NOMO-1 (cell line): ENCODE results near the gene TRIM31.

Experiments
- DNase-seq, 2 experiments: peaks; one replicate each; lab custom pipeline; 2025; ENCODE audit not compliant: unreplicated experiment in 2 of 2; lab: John Stamatoyannopoulos, UW

TRIM31 gene

DNA sequence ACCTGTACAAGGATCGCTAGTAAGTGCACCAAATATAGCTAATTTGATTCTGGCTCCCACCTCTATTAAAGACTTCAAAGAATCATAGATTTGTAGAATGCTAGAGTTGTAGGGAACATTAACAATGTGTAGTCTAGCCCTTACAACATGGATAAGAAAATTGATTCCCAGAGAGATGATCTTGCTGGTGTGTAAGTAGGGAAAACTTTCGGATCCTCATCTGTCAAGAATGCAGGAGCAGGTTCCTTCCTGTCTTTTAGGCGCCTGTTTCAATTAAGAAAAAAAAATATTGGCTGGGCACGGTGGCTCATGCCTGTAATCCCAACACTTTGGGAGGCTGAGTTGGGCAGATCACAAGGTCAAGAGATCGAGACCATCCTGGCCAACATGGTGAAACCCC is 25.0 kb downstream of the TRIM31 start:
- DNase-seq, result no peak

DNA sequence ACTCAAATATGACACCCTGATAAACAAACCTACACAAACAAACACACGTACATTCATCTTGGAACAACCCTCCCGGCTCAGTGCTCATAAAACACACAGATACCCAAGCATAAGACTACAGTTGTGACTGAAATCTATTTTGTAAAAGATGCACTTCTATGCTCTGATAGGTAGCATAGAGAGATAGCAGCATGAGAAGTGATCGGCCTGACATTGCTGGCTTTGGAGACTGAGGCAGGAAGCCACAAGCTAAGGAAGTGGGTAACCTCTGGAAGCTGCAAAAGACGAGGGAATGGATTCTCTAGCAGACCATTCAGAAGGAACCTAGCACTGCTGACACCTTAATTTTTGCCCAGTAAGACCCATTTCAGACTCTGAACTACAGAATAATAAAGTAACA is 35.7 kb downstream of the TRIM31 start:
- DNase-seq, result no peak

DNA sequence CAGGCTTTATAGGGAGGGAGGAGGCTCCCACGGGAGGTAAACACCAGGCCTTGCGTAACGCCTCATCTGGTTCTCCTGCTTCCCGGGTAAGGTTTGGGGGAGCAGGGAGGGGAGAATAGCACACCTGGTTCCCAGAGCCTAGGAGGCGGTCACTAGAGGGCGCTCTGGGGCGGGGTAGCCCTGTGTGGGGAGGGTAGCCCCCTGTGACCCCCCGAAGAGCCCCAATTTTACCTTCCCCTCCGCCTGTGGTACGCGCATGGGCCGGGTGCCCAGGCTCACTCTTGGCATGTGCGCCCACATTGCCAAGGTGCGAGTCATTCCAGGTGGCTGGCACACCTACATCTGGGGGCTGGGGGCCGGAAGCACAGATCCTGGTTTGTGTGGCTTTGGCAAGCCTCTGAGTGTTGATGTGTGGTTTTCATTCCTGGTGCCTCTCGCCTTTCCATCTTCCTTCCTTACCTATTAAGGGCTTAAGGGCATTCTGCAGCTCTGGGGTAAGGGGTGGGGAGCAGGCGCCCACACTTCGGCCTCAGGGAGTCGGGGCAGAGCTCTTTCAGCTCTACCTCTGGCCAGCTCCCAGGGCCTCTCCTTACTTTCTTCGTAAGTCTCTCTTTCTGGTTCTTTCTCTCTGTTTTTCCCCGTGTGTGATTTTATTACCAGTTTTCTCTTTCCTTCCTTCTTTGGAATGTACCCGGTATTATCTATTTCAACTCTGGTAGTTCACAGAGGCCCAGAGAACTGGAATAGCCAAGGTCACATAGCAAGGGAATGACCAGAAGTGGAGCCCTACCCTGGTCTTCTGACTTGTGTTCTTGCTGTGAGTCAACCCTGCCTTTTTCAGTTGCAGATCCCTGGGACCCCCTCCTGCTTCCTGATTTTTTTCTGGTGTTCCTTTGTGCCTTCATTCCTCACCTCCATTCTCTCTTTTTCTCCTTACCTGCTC is 36.8 kb downstream of the TRIM31 start:
- DNase-seq, result no peak

DNA sequence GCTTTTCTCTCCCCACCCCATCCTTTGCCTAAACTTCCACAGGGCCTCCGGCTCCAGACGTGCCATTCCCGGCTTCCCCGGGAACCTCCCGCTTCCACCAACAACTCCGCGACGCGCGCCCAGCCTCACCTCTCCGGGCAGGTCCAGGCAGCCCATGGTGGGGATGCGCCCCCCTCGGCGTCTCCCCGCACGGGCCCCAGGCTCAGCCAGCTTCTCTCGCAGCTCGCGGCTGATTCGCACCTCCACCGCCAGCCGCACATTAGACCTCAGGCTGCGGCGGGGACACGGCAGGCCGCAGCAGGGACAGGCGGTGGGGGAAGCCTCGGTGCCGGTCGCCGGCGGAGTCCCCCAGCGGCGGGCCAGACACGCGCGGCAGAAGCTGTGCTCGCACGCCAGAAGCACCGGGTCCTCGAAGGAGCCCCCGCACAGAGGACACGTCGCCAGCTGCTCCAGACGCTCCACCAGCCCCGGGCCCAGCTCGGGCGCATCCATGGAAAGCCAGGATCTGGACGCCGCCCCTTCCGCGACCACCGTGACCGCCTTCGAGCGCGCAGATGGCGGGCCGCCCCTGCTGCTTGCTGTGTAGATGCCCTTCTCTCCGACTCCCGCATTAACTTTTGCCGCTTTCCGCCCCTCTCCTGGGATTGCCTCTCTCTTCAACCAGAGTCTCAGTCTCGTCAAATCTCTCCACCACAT is 37.6 kb downstream of the TRIM31 start, which contains the start of gene RNF39:
Gene RNF39 (minus strand): TSS at position 676 of the 696 bp plus-strand sequence. CDS start 184 bp downstream, at position 492.
- DNase-seq, result no peak

DNA sequence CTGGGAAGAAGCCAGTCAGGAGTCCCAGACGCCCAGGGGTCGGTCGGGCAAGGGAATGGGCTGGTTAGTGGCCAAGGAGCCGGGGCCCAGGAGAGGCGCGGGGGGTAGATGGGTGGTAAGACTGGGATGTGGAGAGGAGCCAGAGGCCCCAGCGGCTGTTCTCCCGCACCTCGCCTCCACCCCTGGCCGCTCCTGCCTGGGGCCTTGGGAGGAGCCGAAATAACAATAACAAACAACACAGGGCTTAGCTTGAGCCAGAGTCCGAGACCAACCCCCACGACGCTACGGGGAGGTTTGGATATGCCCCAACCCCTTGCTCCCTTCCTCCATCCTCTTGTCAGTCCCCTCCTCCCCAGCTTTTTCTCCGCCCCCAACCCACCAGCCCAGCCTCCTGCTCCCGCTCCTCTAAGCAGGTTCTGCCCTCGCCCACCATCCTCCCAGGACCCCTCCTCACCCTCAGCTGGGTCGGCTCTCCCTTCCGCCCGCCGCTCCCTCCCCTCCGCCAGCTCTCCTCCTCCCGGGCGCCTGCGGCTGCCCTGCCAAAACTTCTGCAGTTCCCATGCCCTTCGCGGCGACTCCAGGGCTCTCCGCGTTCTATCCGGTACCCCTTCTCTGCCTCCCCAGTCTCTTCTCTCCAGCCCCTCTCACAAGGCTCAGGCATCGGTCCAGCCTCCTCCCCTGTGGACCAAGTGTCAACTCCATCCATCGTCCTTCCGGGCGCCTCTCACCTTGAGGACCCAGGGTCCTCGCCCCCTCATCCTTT is 38.4 kb downstream of the TRIM31 start:
- no peak for DNase-seq

DNA sequence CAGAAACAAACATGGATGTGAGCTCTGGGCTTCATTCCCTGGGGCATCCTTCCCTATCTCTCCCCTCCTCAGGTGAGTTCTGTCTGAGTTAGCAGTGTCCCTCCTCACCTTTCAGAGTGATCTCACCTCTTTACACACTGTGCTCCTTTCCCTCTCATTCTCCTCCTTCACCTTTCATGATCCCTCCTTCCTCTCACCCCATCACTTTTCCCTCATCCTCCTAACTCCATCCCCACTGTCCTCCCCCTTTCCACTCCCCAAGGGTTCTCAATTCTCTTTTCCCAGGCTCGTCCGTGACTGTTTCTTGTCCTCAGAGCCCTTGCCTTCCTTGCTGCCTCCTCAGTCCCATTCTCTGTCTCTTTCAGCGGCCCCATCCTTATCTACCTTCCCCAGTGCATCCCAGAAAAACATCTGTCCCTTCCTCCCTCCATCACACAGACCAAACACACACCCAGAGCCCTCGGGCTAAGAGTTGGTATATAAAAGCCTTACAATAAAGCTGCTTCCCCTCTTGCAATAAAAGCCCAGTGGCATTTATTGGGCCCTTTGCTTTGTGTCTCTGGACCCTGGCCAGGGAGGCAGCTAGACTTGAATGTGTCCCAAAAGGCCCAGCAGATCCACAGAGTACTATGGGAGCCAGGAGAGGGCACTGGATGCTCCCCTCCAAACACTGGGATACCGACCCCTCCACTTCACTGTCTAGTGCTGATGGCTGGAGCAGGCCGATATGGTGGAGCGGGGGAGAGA is 39.2 kb downstream of the TRIM31 start:
- no peak for DNase-seq

DNA sequence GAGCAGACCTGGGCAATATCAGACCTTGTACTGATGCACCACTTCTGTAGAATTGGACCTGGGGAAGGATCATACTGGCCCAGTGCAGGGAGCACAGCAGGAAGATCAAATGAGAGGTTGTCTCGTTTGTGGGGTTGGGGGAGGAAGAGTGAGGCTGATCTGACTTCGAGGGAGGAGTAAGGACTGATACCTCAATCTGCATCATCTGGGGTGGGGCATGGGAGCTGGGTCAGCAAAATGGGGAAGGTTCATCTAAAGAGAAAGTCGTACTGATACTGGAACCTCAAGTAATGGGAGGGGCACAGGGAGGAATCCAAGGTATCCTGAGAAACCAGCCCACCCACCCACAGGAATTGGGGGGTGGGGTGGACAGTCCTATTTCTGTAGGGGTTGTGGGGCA is 41.0 kb downstream of the TRIM31 start:
- DNase-seq, result no peak

DNA sequence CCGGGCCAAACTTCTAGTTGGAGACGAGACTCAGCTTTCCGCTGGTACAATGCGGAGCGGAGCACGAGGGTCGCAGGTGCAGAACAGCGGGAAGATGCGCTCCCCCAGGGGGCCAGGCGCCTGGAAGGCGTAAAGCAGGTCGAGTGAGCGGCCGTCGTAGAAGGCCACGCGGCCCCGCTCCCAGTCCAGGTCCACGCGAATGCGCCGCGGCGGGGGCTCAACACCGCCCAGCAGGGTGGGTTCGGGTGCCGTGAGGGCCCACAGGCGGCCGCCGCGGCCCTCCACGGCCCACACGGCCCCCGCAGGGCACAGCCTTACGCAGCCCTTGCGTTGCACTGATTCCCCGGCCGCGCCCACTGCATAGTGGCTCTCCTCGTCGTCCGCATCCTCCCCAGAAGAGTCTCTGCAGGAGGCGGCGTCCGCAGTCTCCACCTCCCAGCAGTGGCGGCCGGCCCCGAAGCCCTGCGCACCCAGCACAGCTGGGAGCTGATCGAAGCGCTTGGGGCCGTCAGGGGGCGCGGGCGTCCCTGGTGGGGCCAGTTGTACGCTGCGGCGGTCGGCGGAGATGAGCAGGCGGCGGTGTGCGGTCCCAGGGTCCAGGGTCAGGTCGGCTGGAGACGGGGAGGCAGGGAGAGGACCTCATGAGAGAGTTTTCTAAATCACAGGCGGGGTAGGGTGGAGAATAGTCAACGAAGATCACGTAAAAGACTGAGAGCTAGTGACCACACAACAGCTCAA is 41.6 kb downstream of the TRIM31 start:
- no peak for DNase-seq

DNA sequence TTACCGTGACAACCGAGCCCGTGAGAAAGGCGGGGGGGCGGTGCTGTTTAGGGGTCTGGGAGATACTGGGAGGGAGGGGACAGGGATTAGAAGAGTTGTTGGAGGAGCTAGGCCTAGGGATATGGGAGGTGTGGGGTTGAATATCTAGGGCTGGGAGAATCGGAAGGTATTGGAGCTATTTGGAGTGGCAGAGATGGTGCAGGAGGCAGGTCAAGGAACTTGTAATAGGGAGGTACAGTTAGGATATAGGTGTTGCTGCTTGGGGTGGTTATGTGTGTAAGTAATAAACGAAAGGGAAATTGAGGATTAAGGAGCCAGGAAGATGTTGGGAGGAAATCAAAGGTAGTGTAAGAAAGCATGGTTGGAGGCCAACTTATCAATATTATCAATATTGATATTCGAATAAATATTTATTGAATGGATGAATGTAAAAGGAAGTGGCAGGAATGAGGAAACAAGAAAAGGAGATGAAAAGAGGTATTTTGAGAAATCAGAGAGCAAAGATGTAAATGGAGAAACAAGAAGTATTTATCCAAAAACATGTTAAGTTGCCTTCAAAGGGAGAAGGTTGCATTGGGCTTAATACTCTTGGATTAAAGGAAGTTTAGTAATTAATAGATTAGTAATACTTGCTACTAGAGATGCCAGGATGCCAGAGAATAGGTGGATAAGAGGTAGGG is 45.3 kb downstream of the TRIM31 start:
- DNase-seq, result no peak

DNA sequence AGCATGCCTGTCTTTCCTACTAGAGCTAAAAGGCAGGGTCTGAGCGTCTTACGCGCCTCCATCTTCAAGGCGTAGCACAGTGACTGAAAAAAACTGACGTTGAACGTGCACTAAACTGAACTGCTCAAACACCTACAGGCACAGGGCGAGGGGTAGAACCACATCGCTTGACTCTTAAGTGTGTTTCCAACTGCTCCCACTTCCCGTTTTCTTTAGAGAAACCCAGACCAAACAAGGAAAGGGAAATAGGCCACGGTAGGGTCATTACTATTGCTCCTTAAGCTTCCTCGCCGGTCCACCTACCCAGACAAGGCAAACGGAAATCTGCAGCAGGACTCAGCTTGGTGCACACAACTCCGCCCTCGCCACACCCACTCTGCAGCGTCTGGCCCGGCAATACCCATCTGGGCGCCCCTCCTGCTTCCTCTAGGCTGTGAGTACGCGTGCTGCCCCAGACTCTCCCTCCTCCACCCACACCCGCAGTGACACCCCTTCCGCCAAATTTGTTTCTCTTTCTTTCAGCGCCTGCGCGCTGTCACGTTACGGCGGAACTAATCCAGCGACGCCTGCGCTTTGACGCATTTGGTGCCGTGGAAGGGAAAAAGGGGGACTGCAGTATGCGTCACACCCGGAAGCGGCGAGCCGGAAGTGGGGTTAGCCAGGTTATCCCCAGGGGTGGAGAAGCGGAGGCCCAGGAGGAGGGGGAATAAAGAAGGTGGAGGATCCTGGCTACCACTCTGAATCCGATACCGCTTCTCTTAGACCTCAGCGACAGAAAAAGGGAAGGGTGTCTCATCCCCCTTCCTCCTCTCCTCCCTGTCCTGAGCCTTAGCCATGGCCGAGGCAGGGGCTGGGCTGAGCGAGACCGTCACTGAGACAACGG is 46.1 kb downstream of the TRIM31 start, which contains the start of gene PPP1R11:
Gene PPP1R11 (plus strand): TSS at position 622 of the 883 bp plus-strand sequence. CDS start 213 bp downstream, at position 835.
- DNase-seq, result peak; percentile 99 to 100

DNA sequence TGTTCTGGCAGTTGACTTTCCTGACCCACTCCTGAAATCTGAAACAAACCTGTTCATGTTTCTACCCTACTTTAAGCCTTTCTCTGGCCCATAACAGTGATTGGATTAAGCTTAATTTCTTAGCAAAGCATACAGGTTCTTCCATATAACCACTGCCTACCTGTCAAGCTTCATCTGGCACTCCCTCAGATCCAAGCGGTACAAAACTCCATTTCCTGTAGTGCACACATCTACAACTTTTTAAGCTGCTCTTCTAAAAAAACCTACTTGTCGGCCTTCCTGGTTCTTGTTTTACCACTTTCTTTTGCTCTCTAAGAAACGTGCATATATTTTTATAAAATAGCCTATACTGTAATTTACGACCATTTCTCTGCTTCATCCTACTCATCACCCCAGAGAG is 46.8 kb downstream of the TRIM31 start:
- no peak for DNase-seq

DNA sequence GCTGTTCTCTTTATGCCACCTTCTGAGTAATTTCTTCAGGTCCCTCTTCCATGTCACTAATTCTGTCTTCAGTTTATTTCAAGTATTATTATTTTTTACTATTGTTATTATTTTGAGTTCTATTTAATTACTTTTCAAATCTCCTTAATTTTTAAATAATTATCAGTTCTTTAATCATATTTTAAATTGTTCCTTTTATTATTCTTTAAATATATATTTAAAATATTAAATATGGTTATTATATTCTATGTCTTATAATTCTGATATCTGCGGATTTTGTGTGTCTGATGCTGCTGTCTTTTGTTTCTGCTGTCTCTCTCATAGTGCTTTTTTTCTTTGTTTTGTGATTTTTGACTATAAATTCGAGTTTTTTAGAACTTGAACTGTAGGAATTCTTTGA is 49.6 kb downstream of the TRIM31 start:
- no peak for DNase-seq

DNA sequence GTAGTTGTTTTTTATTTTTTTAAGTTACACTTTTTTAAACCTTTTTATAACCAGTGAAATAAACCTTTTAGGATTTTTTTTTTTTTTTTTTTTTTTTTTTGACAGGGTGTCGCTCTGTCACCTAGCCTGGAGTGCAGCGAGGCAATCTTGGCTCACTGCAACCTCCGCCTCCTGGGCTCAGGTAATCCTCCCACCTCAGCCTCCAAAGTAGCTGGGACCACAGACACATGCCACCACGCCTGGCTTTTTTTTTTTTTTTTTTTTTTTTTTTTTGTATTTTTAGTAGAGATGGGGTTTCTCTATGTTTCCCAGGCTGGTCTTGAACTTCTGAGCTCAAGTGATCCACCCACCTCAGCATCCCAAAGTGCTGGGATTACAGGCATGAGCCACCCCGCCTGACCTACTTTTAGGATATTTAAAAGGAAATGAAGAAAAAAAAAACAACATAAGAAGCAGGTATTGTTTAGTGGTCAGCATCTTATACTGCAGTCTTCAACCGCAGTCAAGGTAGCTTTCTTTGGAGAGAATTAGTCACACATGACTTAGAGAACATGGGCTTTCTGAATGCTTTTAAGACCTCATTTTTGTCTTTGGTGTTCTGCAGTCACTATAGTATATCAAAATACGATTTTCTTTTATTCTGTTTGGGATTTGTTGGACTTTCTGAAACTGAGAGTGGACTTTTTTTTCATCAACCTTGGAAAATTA is 50.3 kb downstream of the TRIM31 start:
- DNase-seq, result no peak

DNA sequence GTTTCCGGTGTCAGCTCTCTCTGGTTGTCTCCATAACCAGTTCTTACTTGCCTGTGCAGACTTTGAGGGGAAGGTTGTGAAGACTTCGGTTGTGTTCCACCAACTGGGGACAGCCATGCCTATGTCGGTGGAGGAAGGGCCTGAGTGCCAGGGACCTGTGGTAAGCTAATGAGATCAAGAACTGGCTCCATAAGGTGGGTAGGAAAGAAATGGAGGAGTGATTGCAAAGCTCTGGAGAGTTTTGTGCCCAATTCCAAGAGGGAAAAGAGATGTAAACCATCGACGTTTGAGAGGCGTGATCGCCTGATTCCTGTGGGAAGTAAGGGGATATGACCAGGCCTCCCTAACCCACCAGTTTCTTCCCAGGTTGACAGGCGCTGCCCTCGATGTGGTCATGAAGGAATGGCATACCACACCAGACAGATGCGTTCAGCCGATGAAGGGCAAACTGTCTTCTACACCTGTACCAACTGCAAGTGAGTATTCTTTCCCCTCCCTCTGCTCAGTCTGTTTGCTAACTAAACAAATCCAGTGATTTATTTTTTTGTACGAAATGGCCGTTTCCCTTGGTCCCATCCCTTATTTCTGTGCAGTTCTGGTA is 50.9 kb downstream of the TRIM31 start:
- no peak for DNase-seq

DNA sequence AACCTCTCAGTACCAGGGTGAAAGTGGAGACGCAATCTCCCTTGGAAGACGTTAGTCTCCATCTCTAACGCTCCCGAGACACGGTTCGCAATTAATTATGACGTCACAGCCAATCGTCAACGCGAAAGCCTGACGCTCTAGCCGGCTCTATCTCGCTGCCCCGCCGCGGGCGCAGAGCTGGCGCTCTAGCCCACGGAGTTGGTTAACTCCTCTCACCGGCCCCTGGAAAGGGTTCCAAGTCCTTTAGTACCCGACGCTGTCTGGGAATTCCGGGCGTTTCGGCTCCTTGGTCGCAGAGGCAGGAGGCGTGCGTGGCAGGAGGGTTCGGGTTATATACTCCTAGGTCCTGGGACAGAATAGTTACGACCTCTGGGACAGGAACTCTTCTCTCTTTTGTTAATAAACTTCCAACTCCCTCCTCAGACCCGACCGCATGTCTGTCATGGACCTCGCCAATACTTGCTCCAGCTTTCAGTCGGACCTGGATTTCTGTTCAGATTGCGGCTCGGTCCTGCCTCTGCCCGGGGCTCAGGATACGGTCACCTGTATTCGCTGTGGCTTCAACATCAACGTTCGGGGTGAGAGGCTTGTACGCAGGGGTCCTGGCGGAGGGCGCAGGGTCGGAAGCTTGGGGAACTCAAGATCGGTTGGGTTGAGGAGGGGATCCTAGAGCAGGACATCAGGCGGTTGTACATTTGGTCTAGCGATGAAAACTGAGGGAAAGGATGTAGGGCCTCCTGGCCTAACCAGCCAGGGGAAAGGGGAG is 51.6 kb downstream of the TRIM31 start, which contains the start of gene POLR1H:
Gene POLR1H (plus strand): TSS at position 174 of the 766 bp plus-strand sequence. CDS start 260 bp downstream, at position 434.
- peak; percentile 92 to 94 for DNase-seq

DNA sequence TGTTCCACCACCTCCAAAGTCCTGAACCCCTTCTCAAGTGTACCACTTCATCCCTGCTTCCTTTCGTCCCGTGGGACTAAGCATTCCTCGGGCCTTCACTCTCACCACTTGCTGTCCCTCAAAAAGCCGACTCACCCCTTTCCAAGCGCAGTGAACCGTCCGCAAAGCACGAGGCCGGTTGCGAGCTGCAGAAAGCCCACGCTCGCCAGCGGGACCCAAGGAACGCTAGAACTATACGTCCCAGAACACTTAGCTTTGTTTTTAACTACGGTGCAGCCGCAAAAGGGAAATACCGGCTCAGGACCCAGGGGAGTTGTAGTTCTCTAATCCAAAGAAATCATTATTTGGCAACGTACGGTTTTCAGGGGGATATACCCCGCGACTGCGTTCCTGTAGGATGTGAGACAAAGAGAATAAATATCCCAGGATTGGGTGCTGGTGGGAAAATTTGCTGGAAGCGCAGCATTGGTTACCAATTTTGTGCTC is 52.2 kb downstream of the TRIM31 start:
- DNase-seq, result peak; percentile 69
